ENCODE data around the gene IER3IP1. TPM values are rescaled to one million over a fixed set of nuclear protein-coding genes. Genes with fewer than 3 reads are reported as not detected.
"Not testable (repeated sequence)": the region's sequence is repeated elsewhere in the genome, so short reads cannot be mapped to it uniquely, and the experiment has no call there.

IER3IP1 gene
- total RNA-seq, 4 donors from 2014 or later = 13.2 to 17.6 (median 14.3) TPM

DNA sequence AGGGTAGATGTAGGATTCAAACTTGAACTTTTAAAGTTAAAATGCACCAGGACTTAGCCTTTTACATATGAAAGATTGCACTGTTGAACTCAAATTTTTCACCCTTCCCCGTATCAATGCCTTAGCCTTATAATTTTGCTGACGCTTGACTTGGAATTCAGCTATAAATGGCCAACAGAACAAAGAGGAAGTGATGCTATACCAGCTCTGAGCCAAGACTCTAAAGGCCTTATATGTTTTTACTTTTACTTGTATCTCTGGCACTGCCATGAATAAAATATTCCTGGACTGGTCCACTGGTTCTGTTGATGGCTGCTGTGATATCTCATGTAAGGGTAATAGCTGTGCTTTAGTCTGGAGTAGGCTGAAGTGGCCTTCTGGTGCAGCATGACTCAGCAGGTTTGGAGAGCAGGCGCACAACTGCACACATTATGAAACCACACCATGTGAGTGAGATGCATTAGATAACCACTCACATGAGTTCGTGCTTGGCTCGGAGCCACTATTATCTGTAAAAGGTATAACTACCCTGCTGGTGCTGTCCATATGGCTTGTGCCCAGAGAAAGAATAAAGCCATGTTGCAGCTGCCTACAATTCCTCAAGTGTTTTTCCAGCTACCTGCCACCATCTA is 8.4 kb upstream of the IER3IP1 start:
- WGBS, 2 donors = 82 to 87% methylated on average over 5 of the region's 5 CpGs
- H3K36me3 ChIP-seq = no peaks in the 10 kb centered on the region
- no peaks in the 10 kb centered on the region for H3K4me1 ChIP-seq
- no peak overlapping the region for H3K4me3 ChIP-seq (replicated peaks in 1 of 3)
- no peak for TF ChIP-seq CTCF (IDR thresholded peaks at IDR 0.05)
- no peak for TF ChIP-seq POLR2A (IDR thresholded peaks at IDR 0.05)
- no peaks in the 10 kb centered on the region for H3K9me3 ChIP-seq
- no peak overlapping the region for H3K27ac ChIP-seq
- intact Hi-C loops (cut with DNase I) = no loop called here
- peak in 1 of 2 donors; percentile 12 for DNase-seq
- no peaks in the 10 kb centered on the region for H3K27me3 ChIP-seq

DNA sequence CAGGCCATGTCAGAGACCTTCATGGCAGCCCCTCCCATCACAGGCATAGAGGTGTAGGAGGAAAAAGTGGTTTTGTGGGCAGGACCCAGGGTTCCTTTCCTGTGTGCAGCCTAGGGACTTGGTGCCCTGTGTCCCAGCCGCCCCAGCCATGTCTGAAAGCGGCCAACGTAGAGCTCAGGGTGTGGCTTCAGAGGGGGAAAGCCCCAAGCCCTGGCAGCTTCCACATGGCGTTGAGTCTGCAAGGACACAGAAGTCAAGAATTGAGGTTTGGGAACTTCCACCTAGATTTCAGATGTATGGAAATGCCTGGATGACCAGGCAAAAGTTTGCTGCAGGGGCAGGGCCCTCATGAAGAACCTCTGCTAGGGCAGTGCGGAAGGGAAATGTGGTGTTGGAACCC is 6.0 kb upstream of the IER3IP1 start:
- H3K9me3 ChIP-seq; H3K4me1 ChIP-seq; intact Hi-C loops (cut with DNase I); H3K4me3 ChIP-seq (replicated peaks in 1 of 3); H3K36me3 ChIP-seq; H3K27ac ChIP-seq; H3K27me3 ChIP-seq; DNase-seq: not testable (repeated sequence)
- WGBS, 2 donors = 90 to 95% methylated on average over 5 of the region's 5 CpGs

DNA sequence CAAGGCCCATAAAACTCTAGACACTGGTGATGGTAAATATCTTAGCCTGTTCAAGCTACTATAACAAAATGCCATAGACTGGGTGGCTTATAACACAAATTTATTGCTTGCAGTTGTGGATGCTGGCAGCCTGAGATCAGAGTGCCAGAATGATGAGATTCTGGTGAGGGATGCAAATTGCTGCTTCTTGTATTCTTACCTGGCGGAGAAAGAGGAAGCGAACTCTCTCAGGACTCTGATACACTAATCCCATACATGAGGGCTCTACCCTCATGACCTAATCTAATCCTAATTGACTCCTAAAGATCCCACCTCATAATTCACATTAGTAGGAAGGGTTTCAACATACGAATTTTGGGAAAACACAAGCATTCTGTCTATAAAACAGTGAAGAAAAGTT is 4.6 kb upstream of the IER3IP1 start:
- DNase-seq = no peak
- no peak overlapping the region for H3K4me3 ChIP-seq (replicated peaks in 1 of 3)
- H3K9me3 ChIP-seq = no peaks in the 10 kb centered on the region
- no peaks in the 10 kb centered on the region for H3K36me3 ChIP-seq
- TF ChIP-seq POLR2A (IDR thresholded peaks at IDR 0.05) = no peak
- TF ChIP-seq CTCF (IDR thresholded peaks at IDR 0.05) = no peak
- no peaks in the 10 kb centered on the region for H3K27me3 ChIP-seq
- no peak overlapping the region for H3K27ac ChIP-seq
- WGBS, 2 donors = 84 to 87% methylated on average over 3 of the region's 3 CpGs
- peaks cover 0 to 3% of the 10 kb centered on the region in 2 donors for H3K4me1 ChIP-seq
- intact Hi-C loops (cut with DNase I) = no loop called here

DNA sequence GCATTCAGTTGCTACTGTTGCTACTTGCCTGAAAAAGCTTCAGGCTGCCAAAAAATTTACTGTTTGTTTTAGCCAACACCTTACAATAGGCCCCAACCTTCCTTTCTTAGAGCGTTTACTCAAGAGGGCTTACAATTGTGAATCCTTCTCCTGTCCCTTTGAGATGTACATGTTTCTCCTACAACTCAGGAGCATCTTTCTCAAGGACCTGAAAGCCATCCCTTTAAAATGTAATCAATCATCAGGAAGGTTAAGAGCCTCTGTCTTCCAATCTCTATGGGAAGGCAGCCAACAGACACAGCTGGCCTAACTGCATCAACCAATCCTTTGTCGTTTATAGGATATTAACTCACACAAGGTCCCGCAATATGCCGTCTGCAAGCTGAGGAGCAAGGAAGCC is 3.4 kb upstream of the IER3IP1 start:
- Histone ChIP-seq H3K4me1 (peaks cover 4 to 10% of the 10 kb centered on the region in 2 donors), H3K27me3 (no peaks in the 10 kb centered on the region), H3K9me3 (no peaks in the 10 kb centered on the region), H3K4me3 (replicated peaks in 1 of 3) (no peak overlapping the region), H3K27ac (no peak overlapping the region), H3K36me3 (no peaks in the 10 kb centered on the region)
- DNase-seq = no peak
- intact Hi-C loops (cut with DNase I) = no loop called here
- TF ChIP-seq POLR2A (IDR thresholded peaks at IDR 0.05) (no peak), CTCF (IDR thresholded peaks at IDR 0.05) (no peak)
- WGBS, 2 donors = 45 to 59% methylated on average over 4 of the region's 4 CpGs

DNA sequence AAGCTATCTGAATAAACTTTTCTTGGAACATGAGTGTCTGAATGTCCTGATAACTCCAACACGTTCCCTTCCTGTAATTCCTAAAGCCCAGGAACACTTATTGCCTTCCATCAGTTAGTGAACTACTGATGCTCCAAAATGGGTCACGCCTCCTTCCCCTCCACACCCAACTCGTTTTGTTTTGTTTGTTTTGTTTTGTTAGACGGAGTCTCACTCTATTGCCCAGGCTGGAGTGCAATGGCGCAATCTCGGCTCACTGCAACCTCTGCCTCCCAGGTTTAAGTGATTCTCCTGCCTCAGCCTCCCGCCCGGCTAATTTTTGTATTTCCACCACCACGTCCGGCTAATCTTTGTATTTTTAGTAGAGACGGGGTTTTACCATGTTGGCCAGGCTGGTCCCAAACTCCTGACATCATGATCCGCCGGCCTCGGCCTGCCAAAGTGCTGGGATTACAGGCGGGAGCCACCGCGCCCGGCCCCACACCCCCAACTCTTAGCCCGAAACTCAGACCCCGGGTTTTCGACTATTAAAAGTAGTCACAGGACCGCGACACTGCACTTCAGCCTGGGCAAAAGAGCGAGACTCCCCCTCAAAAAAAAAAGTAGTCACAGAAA is 774 bp downstream of the IER3IP1 start:
- intact Hi-C loops (cut with DNase I) = no loop called here
- Histone ChIP-seq H3K27me3 (no peaks in the 10 kb centered on the region), H3K27ac (peak overlapping the region in 2 of 3 donors; percentile 78 to 82), H3K36me3 (no peaks in the 10 kb centered on the region), H3K9me3 (no peaks in the 10 kb centered on the region), H3K4me1 (peaks cover 16 to 17% of the 10 kb centered on the region in 2 donors), H3K4me3 (replicated peaks in 1 of 3) (peak overlapping the region; percentile 70 to 84 (median 72))
- no peak for TF ChIP-seq CTCF (IDR thresholded peaks at IDR 0.05)
- TF ChIP-seq POLR2A (IDR thresholded peaks at IDR 0.05) = no peak
- whole genome bisulfite sequencing, 2 donors = 3% methylated on average over 23 to 24 of the region's 24 CpGs
- peak; percentile 19 to 38 for DNase-seq
